ENCODE measurements around the gene GJA3. TPM values are rescaled to one million over a fixed set of nuclear protein-coding genes. Genes with fewer than 3 reads are reported as not detected.

The GJA3 gene
- total and polyA plus RNA-seq, 2 of the 4 experiments (the other 2 are of a cell fraction), result 1.5 to 2.7 TPM

- no CpG with 5 or more reads among the region's 1 CpG for WGBS, 2 experiments (ENCODE audit: extremely low coverage in 2 of 2, insufficient read length in 1 of 2)
- in situ Hi-C loops (cut with MboI; ENCODE audit: low sequenced_read_pairs), result no loop called here
- peaks cover 37% of the 10 kb centered on the region for H3K27me3 ChIP-seq (ENCODE audit: control insufficient read depth, insufficient read depth, low read length)
Observed at GRCh38 chr13:20209948-20210347, 49.1 kb upstream of the GJA3 start.

More at GRCh38 chr13:20209948-20210347, 49.1 kb upstream of the GJA3 start:
- dilution Hi-C loops (cut with HindIII; ENCODE audit: low sequenced_read_pairs, unreplicated experiment), result no loop called here
- Histone ChIP-seq H3K4ac (ENCODE audit: low read depth, low read length) (no peak overlapping the region), H3K4me1 (ENCODE audit: control insufficient read depth, insufficient read depth, low read length) (no peaks in the 10 kb centered on the region), H4K91ac (ENCODE audit: insufficient read depth, low read depth, low read length) (no peak overlapping the region), H2BK120ac (ENCODE audit: low read depth, low read length) (no peak overlapping the region), H3K56ac (ENCODE audit: extremely low read depth, insufficient read depth, low read length) (no peak overlapping the region), H3K36me3 (ENCODE audit: control insufficient read depth, insufficient read depth, low read length) (no peaks in the 10 kb centered on the region), H3K9ac (ENCODE audit: low read depth, low read length) (no peak overlapping the region), H2AK5ac (ENCODE audit: low read depth, low read length) (no peak overlapping the region), H2BK5ac (ENCODE audit: low read depth, low read length, poor library complexity, severe bottlenecking) (no peak overlapping the region), H4K8ac (ENCODE audit: low read depth in 2 of 2, low read length in 2 of 2) (no peak overlapping the region), H2AFZ (replicated peaks; ENCODE audit: low read length, poor library complexity) (no peak overlapping the region), H2AK9ac (replicated peaks; ENCODE audit: low read depth, low read length, poor library complexity) (no peak overlapping the region), H2BK20ac (ENCODE audit: low read depth, low read length) (no peak overlapping the region), H3K27ac (ENCODE audit: insufficient read depth, low read length) (no peak overlapping the region), H3K14ac (replicated peaks; ENCODE audit: low read depth, low read length) (no peak overlapping the region), H3K9me1 (ENCODE audit: insufficient read depth, low read length) (no peaks in the 10 kb centered on the region), H3K9me3 (ENCODE audit: control insufficient read depth, insufficient read depth, low read length) (no peaks in the 10 kb centered on the region), H3K23ac (ENCODE audit: low read depth, low read length) (no peak overlapping the region), H4K20me1 (ENCODE audit: insufficient read depth, low read length) (no peaks in the 10 kb centered on the region), H3K79me1 (ENCODE audit: low read depth in 1 of 2, low read length in 2 of 2) (no peaks in the 10 kb centered on the region), H4K5ac (ENCODE audit: low read depth, low read length) (no peak overlapping the region), H3K4me2 (ENCODE audit: low read depth, low read length) (no peak overlapping the region), H3K4me3 (ENCODE audit: insufficient read depth, low read depth, low read length) (no peak overlapping the region), H3K18ac (ENCODE audit: low read depth, low read length) (no peak overlapping the region), H2BK15ac (ENCODE audit: low read depth, low read length) (no peak overlapping the region)
- TF ChIP-seq MAFK (IDR thresholded peaks at IDR 0.05; ENCODE audit: low read depth, low read length) (no peak), RCOR1 (IDR thresholded peaks at IDR 0.05; ENCODE audit: insufficient replicate concordance, low read length) (no peak), POLR2A (IDR thresholded peaks at IDR 0.05; ENCODE audit: low read depth, low read length) (no peak), USF2 (IDR thresholded peaks at IDR 0.05; ENCODE audit: low read depth, low read length) (no peak), CHD1 (IDR thresholded peaks at IDR 0.05; ENCODE audit: low read depth, low read length) (no peak), RFX5 (IDR thresholded peaks at IDR 0.05; ENCODE audit: low read depth, low read length) (no peak), MXI1 (IDR thresholded peaks at IDR 0.05; ENCODE audit: borderline replicate concordance, low read depth, low read length) (no peak), SMC3 (IDR thresholded peaks at IDR 0.05; ENCODE audit: low read depth, low read length) (no peak), ELK1 (IDR thresholded peaks at IDR 0.05; ENCODE audit: borderline replicate concordance, low read depth, low read length) (no peak), RAD21 (IDR thresholded peaks at IDR 0.05; ENCODE audit: low read length) (no peak), CTCF (conservative IDR thresholded peaks at IDR 0.05; ENCODE audit: low read depth, low read length) (no peak)
- DNase-seq (no peak), ATAC-seq (ENCODE audit: low read depth) (no peak)
- BruUV-seq (replicated peaks), result no TSS peak
- intact Hi-C loops (cut with micrococcal nuclease), result loop anchor here (10.0 kb wide), 1 partner anchor 85 kb away; no protein-coding TSS in a partner anchor
- POLR2A ChIA-PET (ENCODE audit: unreplicated experiment), result no interaction called here
- CTCF ChIA-PET, result no interaction called here
